ENCODE data around the gene TMEM95. TPM values are rescaled to one million over a fixed set of nuclear protein-coding genes. Genes with fewer than 3 reads are reported as not detected.
"Not testable (repeated sequence)": the region's sequence is repeated elsewhere in the genome, so short reads cannot be mapped to it uniquely, and the experiment has no call there.

The TMEM95 gene
- total RNA-seq, 1 experiment from 2014 or later, result not detected

DNA sequence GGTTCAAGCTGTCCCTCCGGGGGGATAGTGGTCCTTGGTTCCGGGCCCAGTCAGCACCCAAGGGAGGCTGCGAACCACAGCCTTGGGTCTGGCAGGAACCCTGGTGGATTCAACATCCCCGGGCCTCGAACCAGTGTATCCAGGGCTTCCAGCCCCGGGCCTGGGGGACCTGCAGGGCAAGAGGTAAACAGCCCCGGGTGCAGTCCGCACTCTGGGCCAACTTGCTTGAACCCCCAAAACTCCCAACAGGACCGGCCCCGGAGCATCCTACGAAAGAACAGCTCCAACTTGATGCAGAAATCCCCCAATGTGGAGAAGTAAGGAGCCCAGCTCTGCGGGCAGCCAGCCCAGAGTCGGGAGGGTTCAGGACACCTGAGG, 24.3 kb upstream of the TMEM95 start:
- Histone ChIP-seq H3K4me3 (ENCODE audit: low read length) (peak overlapping the region; percentile 96), H3K27ac (ENCODE audit: low read length) (no peak overlapping the region)
- intact Hi-C loops (cut with micrococcal nuclease), result no loop called here

DNA sequence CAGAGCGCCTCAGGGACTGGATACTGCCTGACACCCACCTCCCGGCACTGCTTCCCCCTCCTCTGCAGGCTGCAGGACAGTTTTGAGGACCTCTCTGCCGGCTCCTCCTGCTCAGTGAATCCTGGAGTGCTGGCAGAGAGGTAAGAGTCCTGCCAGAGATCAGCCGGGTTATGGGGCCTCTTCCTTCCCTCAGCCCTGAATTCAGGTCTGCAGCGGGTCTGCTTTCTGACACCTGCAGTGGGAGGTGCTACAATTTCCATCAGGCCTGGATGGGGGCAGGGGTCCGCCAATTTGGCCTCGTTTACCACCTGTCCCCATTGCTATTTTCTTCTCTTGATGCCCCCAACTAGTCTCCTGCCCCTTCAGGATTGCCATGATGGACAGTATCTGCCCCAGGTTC, 22.8 kb upstream of the TMEM95 start:
- no peak overlapping the region for H3K27ac ChIP-seq (ENCODE audit: low read length)
- no peaks in the 10 kb centered on the region for H3K36me3 ChIP-seq (ENCODE audit: low read depth, low read length)
- no TSS peak for BruUV-seq (replicated peaks)
- no peak overlapping the region for H2AFZ ChIP-seq (ENCODE audit: low read length)
- H3K27me3 ChIP-seq (ENCODE audit: low read length), result no peaks in the 10 kb centered on the region
- H3K9me2 ChIP-seq (replicated peaks; ENCODE audit: low read length), result no peaks in the 10 kb centered on the region
- no peaks in the 10 kb centered on the region for H3F3A ChIP-seq (ENCODE audit: low read length, unreplicated experiment)
- no peak for ATAC-seq
- DNase-seq, result no peak
- POLR2A ChIA-PET (ENCODE audit: unreplicated experiment), result no interaction called here
- CTCF ChIA-PET, result no interaction called here
- H3K4me1 ChIP-seq (ENCODE audit: insufficient read depth, low read length), result 0 out of 2 replicates have a peak, but pooled peaks cover 6% of the 10 kb centered on the region
- peaks cover 16% of the 10 kb centered on the region for H3K79me2 ChIP-seq (ENCODE audit: low read length)
- no peak overlapping the region for H3K9ac ChIP-seq (ENCODE audit: low read length)
- no peak overlapping the region for H3K4me2 ChIP-seq (ENCODE audit: low read length)
- H3K9me3 ChIP-seq (ENCODE audit: low read length), result no peaks in the 10 kb centered on the region
- TF ChIP-seq EZH2phosphoT487 (IDR thresholded peaks at IDR 0.05; ENCODE audit: borderline replicate concordance, low read length) (no peak), EZH2 (IDR thresholded peaks at IDR 0.05; ENCODE audit: low read length, unreplicated experiment) (no peak)
- TF ChIP-seq, protein P1, sequence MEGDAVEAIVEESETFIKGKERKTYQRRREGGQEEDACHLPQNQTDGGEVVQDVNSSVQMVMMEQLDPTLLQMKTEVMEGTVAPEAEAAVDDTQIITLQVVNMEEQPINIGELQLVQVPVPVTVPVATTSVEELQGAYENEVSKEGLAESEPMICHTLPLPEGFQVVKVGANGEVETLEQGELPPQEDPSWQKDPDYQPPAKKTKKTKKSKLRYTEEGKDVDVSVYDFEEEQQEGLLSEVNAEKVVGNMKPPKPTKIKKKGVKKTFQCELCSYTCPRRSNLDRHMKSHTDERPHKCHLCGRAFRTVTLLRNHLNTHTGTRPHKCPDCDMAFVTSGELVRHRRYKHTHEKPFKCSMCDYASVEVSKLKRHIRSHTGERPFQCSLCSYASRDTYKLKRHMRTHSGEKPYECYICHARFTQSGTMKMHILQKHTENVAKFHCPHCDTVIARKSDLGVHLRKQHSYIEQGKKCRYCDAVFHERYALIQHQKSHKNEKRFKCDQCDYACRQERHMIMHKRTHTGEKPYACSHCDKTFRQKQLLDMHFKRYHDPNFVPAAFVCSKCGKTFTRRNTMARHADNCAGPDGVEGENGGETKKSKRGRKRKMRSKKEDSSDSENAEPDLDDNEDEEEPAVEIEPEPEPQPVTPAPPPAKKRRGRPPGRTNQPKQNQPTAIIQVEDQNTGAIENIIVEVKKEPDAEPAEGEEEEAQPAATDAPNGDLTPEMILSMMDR (conservative IDR thresholded peaks at IDR 0.05; ENCODE audit: low read depth, low read length), result no peak
- no peaks in the 10 kb centered on the region for H4K20me1 ChIP-seq (ENCODE audit: low read length)
- intact Hi-C loops (cut with micrococcal nuclease), result no loop called here
- no peak overlapping the region for H3K4me3 ChIP-seq (ENCODE audit: low read length)

More for the DNA sequence above, 24.3 kb upstream of the TMEM95 start:
- H3K27me3 ChIP-seq (ENCODE audit: low read length), result no peaks in the 10 kb centered on the region
- TF ChIP-seq, protein P1 (conservative IDR thresholded peaks at IDR 0.05; ENCODE audit: low read depth, low read length), result no peak
- TF ChIP-seq EZH2phosphoT487 (IDR thresholded peaks at IDR 0.05; ENCODE audit: borderline replicate concordance, low read length) (no peak), EZH2 (IDR thresholded peaks at IDR 0.05; ENCODE audit: low read length, unreplicated experiment) (no peak)
- peaks cover 16% of the 10 kb centered on the region for H3K79me2 ChIP-seq (ENCODE audit: low read length)
- ChIA-PET POLR2A (ENCODE audit: unreplicated experiment) (no interaction called here), CTCF (no interaction called here)
- no peaks in the 10 kb centered on the region for H3F3A ChIP-seq (ENCODE audit: low read length, unreplicated experiment)
- H2AFZ ChIP-seq (ENCODE audit: low read length), result peak overlapping the region; percentile 95; the same call in 1 of the 2 replicates
- ATAC-seq, result no peak
- DNase-seq, result no peak
- H3K4me1 ChIP-seq (ENCODE audit: insufficient read depth, low read length), result 0 out of 2 replicates have a peak, but pooled peaks cover 6% of the 10 kb centered on the region
- H3K9ac ChIP-seq (ENCODE audit: low read length), result no peak overlapping the region
- no peaks in the 10 kb centered on the region for H3K36me3 ChIP-seq (ENCODE audit: low read depth, low read length)
- BruUV-seq (replicated peaks), result no TSS peak
- H4K20me1 ChIP-seq (ENCODE audit: low read length), result no peaks in the 10 kb centered on the region
- H3K4me2 ChIP-seq (ENCODE audit: low read length), result peak overlapping the region; percentile 99
- H3K9me3 ChIP-seq (ENCODE audit: low read length), result no peaks in the 10 kb centered on the region
- H3K9me2 ChIP-seq (replicated peaks; ENCODE audit: low read length), result no peaks in the 10 kb centered on the region

DNA sequence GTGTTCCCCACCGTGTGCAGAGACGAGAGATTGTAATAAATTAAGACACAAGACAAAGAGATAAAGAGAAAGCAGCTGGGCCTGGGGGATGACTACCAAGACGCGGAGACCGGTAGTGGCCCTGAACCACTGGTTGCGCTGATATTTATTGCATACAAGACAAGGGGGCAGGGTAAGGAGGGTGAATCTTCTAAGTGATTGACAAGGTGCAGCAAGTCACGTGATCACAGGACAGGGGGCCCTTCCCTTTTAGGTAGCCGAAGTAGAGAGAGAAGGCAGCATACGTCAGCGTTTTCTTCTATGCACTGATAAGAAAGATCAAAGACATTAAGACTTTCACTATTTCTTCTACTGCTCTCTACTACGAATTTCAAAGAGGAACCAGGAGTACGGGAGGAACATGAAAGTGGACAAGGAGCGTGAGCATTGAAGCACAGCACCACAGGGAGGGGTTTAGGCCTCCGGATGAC, 22.3 kb upstream of the TMEM95 start:
- H3K27ac ChIP-seq (ENCODE audit: low read length); DNase-seq; H3K9me3 ChIP-seq (ENCODE audit: low read length); H3K9me2 ChIP-seq (replicated peaks; ENCODE audit: low read length); H3K4me1 ChIP-seq (ENCODE audit: insufficient read depth, low read length); H3K4me2 ChIP-seq (ENCODE audit: low read length); intact Hi-C loops (cut with micrococcal nuclease); CTCF ChIA-PET; H3K27me3 ChIP-seq (ENCODE audit: low read length); ATAC-seq; H4K20me1 ChIP-seq (ENCODE audit: low read length); H2AFZ ChIP-seq (ENCODE audit: low read length); POLR2A ChIA-PET (ENCODE audit: unreplicated experiment); H3K9ac ChIP-seq (ENCODE audit: low read length); H3F3A ChIP-seq (ENCODE audit: low read length, unreplicated experiment); H3K4me3 ChIP-seq (ENCODE audit: low read length); H3K36me3 ChIP-seq (ENCODE audit: low read depth, low read length); BruUV-seq (replicated peaks): not testable (repeated sequence)
- peaks cover 14% of the 10 kb centered on the region for H3K79me2 ChIP-seq (ENCODE audit: low read length)
